ENCODE measurements around the gene WNT9B.

Gene WNT9B

GRCh38 chr17:46811978-46812583 is 39.3 kb upstream of the WNT9B start:
- H3K4me3 ChIP-seq (ENCODE audit: low read depth, low read length): no peak overlapping the region
- TF ChIP-seq CTCF (conservative IDR thresholded peaks at IDR 0.05; ENCODE audit: low read depth, low read length): no peak
- DNase-seq (ENCODE audit: low read depth): no peak

- H3K4me3 ChIP-seq (ENCODE audit: low read depth, low read length): no peak overlapping the region
- TF ChIP-seq CTCF (conservative IDR thresholded peaks at IDR 0.05; ENCODE audit: low read depth, low read length): no peak
- DNase-seq (ENCODE audit: low read depth): no peak
These were observed 38.6 kb upstream of the WNT9B start for GRCh38 chr17:46812624-46813318.

GRCh38 chr17:46813920-46814319 is 37.5 kb upstream of the WNT9B start:
- DNase-seq (ENCODE audit: low read depth): no peak
- no peak overlapping the region for H3K4me3 ChIP-seq (ENCODE audit: low read depth, low read length)
- no peak for TF ChIP-seq CTCF (conservative IDR thresholded peaks at IDR 0.05; ENCODE audit: low read depth, low read length)

- no peak for DNase-seq (ENCODE audit: low read depth)
- no peak overlapping the region for H3K4me3 ChIP-seq (ENCODE audit: low read depth, low read length)
- no peak for TF ChIP-seq CTCF (conservative IDR thresholded peaks at IDR 0.05; ENCODE audit: low read depth, low read length)
These were observed 36.9 kb upstream of the WNT9B start for GRCh38 chr17:46814446-46814845.

- no peak for DNase-seq (ENCODE audit: low read depth)
- no peak for TF ChIP-seq CTCF (conservative IDR thresholded peaks at IDR 0.05; ENCODE audit: low read depth, low read length)
- no peak overlapping the region for H3K4me3 ChIP-seq (ENCODE audit: low read depth, low read length)
These were observed 35.7 kb upstream of the WNT9B start for GRCh38 chr17:46815474-46816353.

GRCh38 chr17:46817151-46817900 is 34.1 kb upstream of the WNT9B start:
- DNase-seq (ENCODE audit: low read depth): no peak
- TF ChIP-seq CTCF (conservative IDR thresholded peaks at IDR 0.05; ENCODE audit: low read depth, low read length): no peak
- H3K4me3 ChIP-seq (ENCODE audit: low read depth, low read length): no peak overlapping the region

Data from choroid plexus epithelial cell (primary cell).